Measurements from ENCODE around the gene PRKCB.

The PRKCB gene

DNA sequence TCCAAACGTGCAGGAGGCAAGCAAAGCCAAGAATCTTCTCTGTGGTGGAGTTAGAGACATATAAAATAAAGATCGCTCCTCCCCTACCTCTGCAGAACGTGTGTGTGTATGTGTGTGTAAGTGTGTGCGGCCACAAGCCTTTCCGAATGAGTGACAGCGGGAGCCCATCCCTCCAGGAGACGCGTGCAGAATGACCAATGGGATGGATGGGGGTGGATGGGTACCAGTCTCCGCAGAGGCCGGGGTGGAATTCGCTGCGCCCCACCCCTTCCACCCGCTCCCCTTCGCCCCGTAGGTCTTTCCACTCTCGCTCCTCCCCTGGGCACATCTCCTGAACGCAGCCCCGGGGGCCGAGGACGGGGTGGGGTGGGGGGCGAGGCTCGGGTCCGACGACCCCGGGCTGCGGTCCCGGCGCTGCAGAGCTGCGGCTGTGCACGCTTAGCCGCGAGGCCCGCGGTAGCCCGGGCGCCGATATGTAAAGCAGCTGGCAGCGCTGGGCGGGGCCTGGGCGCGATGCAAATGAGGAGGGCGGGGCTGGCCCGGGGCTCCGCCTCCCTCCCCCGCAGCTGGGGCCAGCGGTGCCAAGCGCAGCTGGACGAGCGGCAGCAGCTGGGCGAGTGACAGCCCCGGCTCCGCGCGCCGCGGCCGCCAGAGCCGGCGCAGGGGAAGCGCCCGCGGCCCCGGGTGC, at the start of gene PRKCB:
Gene PRKCB (plus strand): TSS at position 594 of the 688 bp plus-strand sequence.
- peaks cover 33% of the 10 kb centered on the region for H3K27me3 ChIP-seq (ENCODE audit: control insufficient read depth, insufficient read depth, low read length)
- no peaks in the 10 kb centered on the region for H3K36me3 ChIP-seq (ENCODE audit: control insufficient read depth, insufficient read depth, low read length)
- peaks cover 4% of the 10 kb centered on the region for H3K4me1 ChIP-seq (ENCODE audit: control insufficient read depth, insufficient read depth, low read length)
- no peak within 1 kb of the TSS for H3K4me3 ChIP-seq (ENCODE audit: low read length)
- no peaks in the 10 kb centered on the region for H3K9me3 ChIP-seq (ENCODE audit: control insufficient read depth, low read length)
- H3K9ac ChIP-seq (ENCODE audit: low read length) = no peak within 1 kb of the TSS

DNA sequence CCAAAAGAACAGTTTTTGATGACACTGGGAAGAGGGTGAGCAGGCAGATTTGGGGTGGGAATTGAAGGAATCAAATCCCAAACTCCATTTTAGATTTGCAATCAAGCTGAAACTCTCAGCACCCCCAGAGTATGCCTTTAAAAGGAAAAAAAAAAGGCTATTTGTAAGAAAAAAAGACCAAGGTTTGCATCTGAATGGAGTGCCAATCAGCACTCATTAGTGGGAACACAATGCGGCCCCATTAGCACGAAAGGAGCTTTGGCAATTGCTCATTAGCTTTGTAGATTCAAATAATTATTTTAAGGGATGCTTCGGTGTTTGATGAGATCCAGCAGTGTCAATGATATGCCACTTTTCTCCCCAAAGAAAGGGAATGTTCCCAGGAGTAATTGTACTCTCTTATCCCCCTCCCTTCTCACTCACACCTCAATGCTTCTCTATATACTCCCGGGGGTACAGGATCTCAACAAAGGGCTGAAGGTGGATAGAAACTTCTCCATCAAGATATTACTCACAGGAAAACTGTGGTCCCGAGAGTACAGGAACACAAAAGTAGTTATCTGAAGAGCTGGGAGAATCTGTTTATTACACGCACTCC, 48.7 kb upstream of the PRKCB start:
- Histone ChIP-seq H3K9me3 (ENCODE audit: control insufficient read depth, low read length) (no peaks in the 10 kb centered on the region), H3K4me3 (ENCODE audit: low read length) (no peak overlapping the region), H3K27me3 (ENCODE audit: control insufficient read depth, insufficient read depth, low read length) (peaks cover 5% of the 10 kb centered on the region), H3K36me3 (ENCODE audit: control insufficient read depth, insufficient read depth, low read length) (no peaks in the 10 kb centered on the region), H3K9ac (ENCODE audit: low read length) (no peak overlapping the region), H3K4me1 (ENCODE audit: control insufficient read depth, insufficient read depth, low read length) (no peaks in the 10 kb centered on the region)

DNA sequence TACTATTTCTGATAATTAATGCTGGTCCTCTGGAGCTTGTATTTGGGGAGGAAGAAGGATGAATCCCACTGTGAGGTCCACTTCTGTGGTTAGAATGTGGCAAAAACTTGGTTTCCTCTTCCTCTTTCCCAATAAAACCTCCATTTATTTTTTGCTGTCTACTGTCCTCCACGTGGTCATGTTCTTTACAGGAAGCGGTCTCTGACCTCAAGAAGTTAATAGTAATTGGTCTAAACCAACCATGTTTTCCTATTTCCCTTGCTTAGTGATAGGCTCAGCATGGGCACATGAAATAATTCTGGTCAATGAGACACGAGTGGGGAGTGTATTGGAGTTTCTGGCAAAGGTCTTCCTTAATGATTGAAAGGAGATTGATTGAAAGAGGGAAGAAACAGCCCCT, 47.1 kb upstream of the PRKCB start:
- no peaks in the 10 kb centered on the region for H3K4me1 ChIP-seq (ENCODE audit: control insufficient read depth, insufficient read depth, low read length)
- no peak overlapping the region for H3K4me3 ChIP-seq (ENCODE audit: low read length)
- no peaks in the 10 kb centered on the region for H3K36me3 ChIP-seq (ENCODE audit: control insufficient read depth, insufficient read depth, low read length)
- H3K27me3 ChIP-seq (ENCODE audit: control insufficient read depth, insufficient read depth, low read length) = peaks cover 5% of the 10 kb centered on the region
- H3K9ac ChIP-seq (ENCODE audit: low read length) = no peak overlapping the region
- H3K9me3 ChIP-seq (ENCODE audit: control insufficient read depth, low read length) = no peaks in the 10 kb centered on the region

DNA sequence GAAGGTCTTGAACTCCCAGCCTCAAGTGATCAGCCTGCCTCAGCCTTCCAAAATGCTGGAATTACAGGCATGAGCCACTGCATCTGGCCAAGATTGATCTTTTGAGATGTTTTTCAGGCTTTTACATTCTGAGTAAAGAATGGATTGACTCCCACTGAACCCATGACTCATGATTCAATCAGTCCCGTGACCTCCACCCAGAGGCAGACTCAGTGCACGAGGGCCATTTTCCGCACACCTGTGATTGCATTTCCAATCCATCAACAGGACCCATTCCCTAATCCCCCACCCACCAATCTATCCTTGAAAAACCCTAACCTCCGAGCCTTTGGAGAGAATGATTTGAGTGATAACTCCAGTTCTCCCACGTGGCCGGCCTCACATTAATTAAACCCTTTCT, 40.4 kb upstream of the PRKCB start:
- Histone ChIP-seq H3K4me1 (ENCODE audit: control insufficient read depth, insufficient read depth, low read length) (no peaks in the 10 kb centered on the region), H3K4me3 (ENCODE audit: low read length) (no peak overlapping the region), H3K9me3 (ENCODE audit: control insufficient read depth, low read length) (no peaks in the 10 kb centered on the region), H3K9ac (ENCODE audit: low read length) (no peak overlapping the region), H3K27me3 (ENCODE audit: control insufficient read depth, insufficient read depth, low read length) (no peaks in the 10 kb centered on the region), H3K36me3 (ENCODE audit: control insufficient read depth, insufficient read depth, low read length) (no peaks in the 10 kb centered on the region)

DNA sequence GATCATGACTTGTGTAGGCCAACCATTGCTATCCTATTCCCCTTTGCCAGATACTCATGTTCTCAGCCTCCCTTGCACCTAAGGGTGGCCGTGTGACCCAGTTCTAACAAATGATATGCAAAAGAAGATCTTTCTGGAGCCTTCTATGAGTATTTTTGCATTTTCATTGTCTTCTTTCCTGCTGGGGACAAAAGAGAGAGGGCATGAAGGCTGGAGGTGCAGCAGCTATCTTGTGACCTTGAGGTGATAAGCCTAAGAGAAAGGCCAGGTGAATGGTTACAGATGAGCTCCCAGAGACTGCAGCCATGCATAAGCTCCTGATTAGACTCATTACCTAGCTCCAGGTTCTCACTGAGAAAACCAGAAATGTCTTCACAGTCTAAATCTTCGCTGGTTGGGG, 38.8 kb upstream of the PRKCB start:
- H3K9ac ChIP-seq (ENCODE audit: low read length) = no peak overlapping the region
- H3K4me3 ChIP-seq (ENCODE audit: low read length) = no peak overlapping the region
- H3K9me3 ChIP-seq (ENCODE audit: control insufficient read depth, low read length) = no peaks in the 10 kb centered on the region
- no peaks in the 10 kb centered on the region for H3K4me1 ChIP-seq (ENCODE audit: control insufficient read depth, insufficient read depth, low read length)
- no peaks in the 10 kb centered on the region for H3K36me3 ChIP-seq (ENCODE audit: control insufficient read depth, insufficient read depth, low read length)
- H3K27me3 ChIP-seq (ENCODE audit: control insufficient read depth, insufficient read depth, low read length) = no peaks in the 10 kb centered on the region

DNA sequence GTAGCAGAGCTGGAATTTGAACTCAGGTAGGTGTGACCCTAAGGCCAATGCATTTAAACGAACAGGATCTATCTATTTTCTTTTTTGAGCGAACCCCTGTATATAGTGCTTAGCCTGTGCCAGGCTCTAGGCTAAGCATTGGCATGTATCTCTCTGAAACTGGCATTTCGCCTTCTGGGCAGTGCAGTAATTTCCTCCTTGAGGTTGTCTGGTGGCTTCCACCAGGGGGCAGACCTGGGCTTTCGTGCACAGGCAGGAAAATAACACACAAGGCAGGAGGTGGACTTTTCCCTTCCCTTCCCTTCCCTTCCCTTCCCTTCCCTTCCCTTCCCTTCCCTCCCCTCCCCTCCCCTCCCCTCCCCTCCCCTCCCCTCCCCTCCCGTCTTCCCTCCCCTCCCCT, 34.4 kb upstream of the PRKCB start:
- H3K27me3 ChIP-seq (ENCODE audit: control insufficient read depth, insufficient read depth, low read length) = no peaks in the 10 kb centered on the region
- no peaks in the 10 kb centered on the region for H3K9me3 ChIP-seq (ENCODE audit: control insufficient read depth, low read length)
- H3K4me1 ChIP-seq (ENCODE audit: control insufficient read depth, insufficient read depth, low read length) = peaks cover 8% of the 10 kb centered on the region
- no peak overlapping the region for H3K9ac ChIP-seq (ENCODE audit: low read length)
- H3K4me3 ChIP-seq (ENCODE audit: low read length) = no peak overlapping the region
- no peaks in the 10 kb centered on the region for H3K36me3 ChIP-seq (ENCODE audit: control insufficient read depth, insufficient read depth, low read length)

DNA sequence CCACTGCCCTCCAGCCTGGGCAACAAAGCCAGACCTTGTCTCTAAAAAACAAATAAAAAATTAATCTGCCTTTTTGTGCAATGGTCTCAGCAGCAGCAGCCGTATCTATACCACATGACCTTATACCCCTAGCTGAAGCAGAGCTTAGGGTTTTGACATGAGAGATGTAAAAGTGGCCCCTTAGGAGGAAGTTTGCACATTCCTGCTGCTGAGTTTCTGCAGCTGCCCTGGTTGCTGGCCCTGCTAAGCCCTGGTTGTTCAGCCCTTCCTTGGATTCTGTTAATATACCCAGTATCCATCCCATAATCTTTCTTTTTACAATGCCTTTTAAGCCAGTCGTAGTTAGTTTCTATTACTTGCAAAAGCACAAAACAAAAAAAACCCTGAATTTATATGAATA, 33.0 kb upstream of the PRKCB start:
- H3K4me3 ChIP-seq (ENCODE audit: low read length) = no peak overlapping the region

DNA sequence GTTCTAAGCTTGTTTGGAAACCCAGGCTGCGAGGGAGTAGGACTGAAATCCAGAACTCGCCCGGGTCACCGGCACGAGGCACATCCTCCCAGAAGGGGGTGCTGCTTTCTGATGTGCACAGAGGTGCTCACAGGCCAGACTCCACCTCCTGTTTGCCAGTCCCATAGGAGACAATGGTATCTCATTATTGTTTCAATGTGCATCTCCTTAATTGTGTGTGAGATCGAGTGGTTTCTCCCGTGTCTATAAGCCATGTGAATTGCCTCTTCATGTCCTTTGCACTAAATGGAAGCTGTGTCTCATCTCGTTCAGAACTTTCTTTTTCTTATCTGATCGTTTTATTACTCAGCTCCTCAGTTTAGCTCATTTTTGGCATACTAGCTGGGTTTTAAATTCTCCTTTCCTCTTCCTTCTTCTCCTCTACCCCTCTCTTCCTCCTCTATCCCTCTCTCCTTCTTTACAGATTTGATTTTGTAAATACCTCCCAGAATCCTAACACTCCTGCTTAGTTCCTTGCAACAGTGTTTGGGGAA, 32.1 kb upstream of the PRKCB start:
- no peaks in the 10 kb centered on the region for H3K27me3 ChIP-seq (ENCODE audit: control insufficient read depth, insufficient read depth, low read length)
- no peak overlapping the region for H3K4me3 ChIP-seq (ENCODE audit: low read length)
- H3K36me3 ChIP-seq (ENCODE audit: control insufficient read depth, insufficient read depth, low read length) = no peaks in the 10 kb centered on the region
- peaks cover 8% of the 10 kb centered on the region for H3K4me1 ChIP-seq (ENCODE audit: control insufficient read depth, insufficient read depth, low read length)
- H3K9me3 ChIP-seq (ENCODE audit: control insufficient read depth, low read length) = no peaks in the 10 kb centered on the region
- H3K9ac ChIP-seq (ENCODE audit: low read length) = no peak overlapping the region

More for the DNA sequence above, 33.0 kb upstream of the PRKCB start:
- no peak overlapping the region for H3K9ac ChIP-seq (ENCODE audit: low read length)
- no peaks in the 10 kb centered on the region for H3K27me3 ChIP-seq (ENCODE audit: control insufficient read depth, insufficient read depth, low read length)
- no peaks in the 10 kb centered on the region for H3K9me3 ChIP-seq (ENCODE audit: control insufficient read depth, low read length)
- H3K4me1 ChIP-seq (ENCODE audit: control insufficient read depth, insufficient read depth, low read length) = peaks cover 8% of the 10 kb centered on the region
- no peaks in the 10 kb centered on the region for H3K36me3 ChIP-seq (ENCODE audit: control insufficient read depth, insufficient read depth, low read length)

DNA sequence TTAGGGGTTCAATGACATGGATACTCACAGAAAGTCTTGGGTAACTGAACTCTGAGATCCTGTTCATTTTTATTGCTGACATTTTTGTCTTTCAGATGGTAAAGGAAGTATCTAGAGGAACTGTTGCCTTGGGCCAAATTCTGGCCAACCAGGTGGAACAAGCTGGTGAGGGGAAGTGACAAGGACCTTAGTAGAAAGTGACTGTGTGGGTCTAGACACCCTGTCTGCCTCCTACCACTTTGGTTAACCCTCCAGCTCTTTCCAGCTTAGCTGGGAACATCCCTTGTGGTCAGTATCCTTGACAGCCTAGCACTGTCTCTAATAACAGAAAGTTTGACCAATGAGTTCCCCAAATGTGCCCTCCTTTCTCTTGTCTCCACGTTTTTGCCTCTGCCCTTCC, 28.8 kb upstream of the PRKCB start:
- H3K9me3 ChIP-seq (ENCODE audit: control insufficient read depth, low read length) = no peaks in the 10 kb centered on the region
- H3K4me3 ChIP-seq (ENCODE audit: low read length) = no peak overlapping the region
- peaks cover 8% of the 10 kb centered on the region for H3K4me1 ChIP-seq (ENCODE audit: control insufficient read depth, insufficient read depth, low read length)
- no peaks in the 10 kb centered on the region for H3K27me3 ChIP-seq (ENCODE audit: control insufficient read depth, insufficient read depth, low read length)
- H3K36me3 ChIP-seq (ENCODE audit: control insufficient read depth, insufficient read depth, low read length) = no peaks in the 10 kb centered on the region
- no peak overlapping the region for H3K9ac ChIP-seq (ENCODE audit: low read length)

DNA sequence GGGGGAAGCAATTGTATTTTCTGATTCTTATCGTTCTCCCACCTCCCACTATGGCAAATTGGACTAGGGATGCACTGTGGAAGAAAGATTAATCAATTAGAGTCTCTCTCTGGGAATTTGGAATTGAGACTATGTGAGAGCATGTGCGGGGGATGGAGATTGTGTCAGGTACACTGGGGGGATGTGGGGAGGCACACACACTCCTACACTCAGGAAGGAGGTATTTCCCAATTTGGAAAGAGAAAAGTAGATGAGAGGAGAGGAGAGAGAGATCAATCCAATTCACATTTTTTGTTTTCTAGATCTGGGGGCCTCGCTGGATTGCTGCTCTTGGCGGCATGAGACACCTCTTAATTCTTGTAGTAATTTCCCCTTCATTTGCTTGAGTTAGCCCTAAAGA, 14.3 kb upstream of the PRKCB start:
- no peaks in the 10 kb centered on the region for H3K27me3 ChIP-seq (ENCODE audit: control insufficient read depth, insufficient read depth, low read length)
- no peaks in the 10 kb centered on the region for H3K4me1 ChIP-seq (ENCODE audit: control insufficient read depth, insufficient read depth, low read length)
- no peak overlapping the region for H3K9ac ChIP-seq (ENCODE audit: low read length)
- H3K9me3 ChIP-seq (ENCODE audit: control insufficient read depth, low read length) = no peaks in the 10 kb centered on the region
- no peaks in the 10 kb centered on the region for H3K36me3 ChIP-seq (ENCODE audit: control insufficient read depth, insufficient read depth, low read length)
- no peak overlapping the region for H3K4me3 ChIP-seq (ENCODE audit: low read length)

DNA sequence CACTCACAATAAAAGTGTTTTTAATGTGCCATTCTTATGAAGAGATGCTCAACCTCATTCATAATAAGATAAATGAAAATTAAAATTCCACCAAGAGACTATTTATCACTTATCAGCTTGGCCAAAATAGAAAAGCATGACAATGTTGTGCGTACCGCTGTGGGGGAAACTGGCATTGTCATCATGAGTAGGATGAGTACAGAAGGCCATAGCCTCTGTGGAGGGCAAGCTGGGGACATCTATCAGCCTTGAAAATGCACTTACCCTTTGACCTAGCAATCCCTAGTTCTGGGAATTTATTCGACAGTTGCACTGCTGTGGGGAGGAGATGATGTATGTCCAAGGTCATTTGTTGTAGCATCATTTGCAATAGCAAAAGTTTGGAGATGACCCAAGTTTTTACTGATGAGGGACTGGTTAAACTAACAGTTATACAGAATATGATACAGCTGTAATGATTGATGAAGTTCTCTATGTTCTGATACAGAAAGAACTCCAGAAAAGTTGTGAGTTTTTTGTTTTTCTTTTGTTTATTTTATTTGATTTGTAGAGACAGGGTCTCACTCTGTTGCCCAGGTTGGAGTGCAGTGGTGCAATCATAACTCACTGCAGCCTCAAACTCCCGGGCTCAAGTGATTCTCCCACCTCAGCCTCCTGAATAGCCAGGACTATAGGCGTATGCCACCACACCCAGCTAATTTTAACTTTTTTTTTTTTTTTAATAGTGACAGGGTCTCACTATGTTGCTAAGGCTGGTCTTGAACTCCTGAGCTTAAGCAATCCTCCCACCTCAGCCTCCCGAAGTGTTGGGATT, 13.7 kb upstream of the PRKCB start:
- no peak overlapping the region for H3K9ac ChIP-seq (ENCODE audit: low read length)
- H3K4me3 ChIP-seq (ENCODE audit: low read length) = no peak overlapping the region
- H3K27me3 ChIP-seq (ENCODE audit: control insufficient read depth, insufficient read depth, low read length) = no peaks in the 10 kb centered on the region
- H3K9me3 ChIP-seq (ENCODE audit: control insufficient read depth, low read length) = no peaks in the 10 kb centered on the region
- no peaks in the 10 kb centered on the region for H3K36me3 ChIP-seq (ENCODE audit: control insufficient read depth, insufficient read depth, low read length)
- no peaks in the 10 kb centered on the region for H3K4me1 ChIP-seq (ENCODE audit: control insufficient read depth, insufficient read depth, low read length)
